ENCODE results near the gene IFT52.
"Not testable (repeated sequence)": the region's sequence is repeated elsewhere in the genome, so short reads cannot be mapped to it uniquely, and the experiment has no call there.

The IFT52 gene

DNA sequence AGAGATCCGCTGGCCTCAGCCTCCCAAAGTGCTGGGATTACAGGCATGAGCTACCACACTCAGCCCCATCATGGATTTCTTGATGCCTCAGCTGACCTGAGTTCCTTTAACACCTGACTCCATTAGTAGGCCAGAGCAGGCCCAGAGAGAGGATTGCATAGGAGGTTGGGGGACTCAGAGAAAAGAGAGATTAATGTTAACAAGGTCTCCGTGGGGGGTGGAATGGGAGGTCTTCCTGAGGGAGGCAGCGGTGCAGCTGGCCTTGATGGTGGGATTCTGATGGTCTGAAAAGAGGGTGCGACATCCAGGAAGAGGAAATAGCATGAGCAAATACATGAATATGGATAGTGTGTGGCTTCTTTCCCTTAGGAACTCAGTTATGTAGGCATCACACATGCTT is 22.0 kb upstream of the IFT52 start:
- DNase-seq, result no peak

DNA sequence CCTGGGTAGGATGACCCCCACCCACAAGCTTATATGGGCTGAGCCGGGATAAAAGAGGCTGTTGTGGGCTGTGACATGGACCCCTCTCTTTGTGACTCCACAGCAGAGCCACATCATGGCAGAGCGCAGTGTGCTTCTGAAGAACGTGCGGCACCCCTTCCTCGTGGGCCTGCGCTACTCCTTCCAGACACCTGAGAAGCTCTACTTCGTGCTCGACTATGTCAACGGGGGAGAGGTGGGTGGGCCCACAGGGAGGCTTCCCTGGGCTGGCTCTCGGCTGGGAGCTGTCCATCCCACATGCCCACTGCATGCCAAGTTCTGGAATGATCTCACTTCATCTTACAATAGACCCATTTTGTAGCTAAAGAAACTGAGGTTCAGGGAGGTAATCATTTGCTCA is 21.5 kb upstream of the IFT52 start:
- no peak for DNase-seq

DNA sequence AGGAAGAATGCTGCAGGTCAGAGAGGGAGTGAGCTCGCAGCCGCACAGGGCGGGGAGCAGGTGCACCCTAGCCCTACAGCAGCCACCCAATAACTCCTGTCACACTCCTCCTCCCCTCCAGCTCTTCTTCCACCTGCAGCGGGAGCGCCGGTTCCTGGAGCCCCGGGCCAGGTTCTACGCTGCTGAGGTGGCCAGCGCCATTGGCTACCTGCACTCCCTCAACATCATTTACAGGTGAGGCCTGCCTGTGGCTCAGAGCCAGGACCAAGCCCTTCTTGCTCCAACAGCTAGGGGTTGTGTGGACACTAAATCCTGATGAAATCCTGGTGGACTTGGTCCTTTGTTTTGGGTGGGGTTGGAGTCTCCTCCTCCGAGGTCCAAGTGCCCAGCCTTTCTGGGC is 20.2 kb upstream of the IFT52 start:
- no peak for DNase-seq

DNA sequence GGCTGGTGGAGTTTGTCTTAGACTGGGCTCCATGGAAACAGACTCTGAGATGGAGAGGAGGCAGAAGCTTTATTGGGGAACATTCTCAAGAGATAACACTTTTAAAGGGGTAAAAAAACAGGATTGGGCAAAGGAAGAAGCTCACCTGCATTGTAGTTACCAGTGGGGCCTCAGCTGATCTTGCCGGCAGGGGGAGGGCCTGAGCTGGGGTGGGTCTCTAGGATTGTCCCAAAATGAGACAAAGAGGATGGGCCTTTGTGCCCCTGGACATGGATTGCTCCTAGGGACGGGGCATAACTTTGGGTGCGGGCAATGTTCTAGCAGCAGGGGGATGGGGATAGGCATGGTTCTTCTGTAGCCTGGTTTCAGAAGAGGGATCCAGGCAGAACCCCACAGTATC is 19.4 kb upstream of the IFT52 start:
- DNase-seq, result no peak

DNA sequence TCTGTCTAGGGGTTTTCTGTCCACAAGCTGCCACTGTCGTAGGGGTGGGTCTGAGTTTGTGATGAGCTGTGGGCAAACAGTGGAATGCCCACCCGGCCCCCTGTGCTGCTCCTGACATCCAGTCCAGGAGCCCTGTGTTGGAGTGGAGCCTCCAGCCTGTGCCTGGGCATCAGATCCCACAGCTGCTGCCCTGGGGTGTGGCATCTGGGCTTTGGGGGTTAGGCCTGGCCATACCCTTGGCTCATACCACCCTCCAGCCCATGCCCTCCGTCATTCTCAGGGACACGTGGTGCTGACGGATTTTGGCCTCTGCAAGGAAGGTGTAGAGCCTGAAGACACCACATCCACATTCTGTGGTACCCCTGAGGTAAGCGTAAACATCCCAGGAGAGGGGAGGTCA is 19.0 kb upstream of the IFT52 start:
- DNase-seq, result no peak

DNA sequence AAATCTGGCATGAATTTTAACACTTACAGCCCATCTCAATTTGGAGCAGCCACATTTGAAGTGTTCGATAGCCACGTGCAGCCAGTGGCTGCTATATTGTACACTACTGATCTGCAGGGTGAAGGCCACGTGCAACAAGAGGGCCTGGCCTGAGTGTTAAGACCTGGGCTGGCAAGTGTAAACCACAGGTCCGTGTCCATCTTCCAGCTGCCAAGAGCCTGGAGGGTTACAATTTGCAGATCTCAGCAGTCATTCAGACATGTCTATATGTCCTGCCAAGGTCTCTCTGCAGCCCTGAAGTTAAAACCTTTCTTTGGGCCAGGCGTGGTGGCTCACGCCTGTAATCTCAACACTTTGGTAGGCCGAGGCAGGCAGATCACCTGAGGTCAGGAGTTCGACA is 17.8 kb upstream of the IFT52 start:
- no peak for DNase-seq

DNA sequence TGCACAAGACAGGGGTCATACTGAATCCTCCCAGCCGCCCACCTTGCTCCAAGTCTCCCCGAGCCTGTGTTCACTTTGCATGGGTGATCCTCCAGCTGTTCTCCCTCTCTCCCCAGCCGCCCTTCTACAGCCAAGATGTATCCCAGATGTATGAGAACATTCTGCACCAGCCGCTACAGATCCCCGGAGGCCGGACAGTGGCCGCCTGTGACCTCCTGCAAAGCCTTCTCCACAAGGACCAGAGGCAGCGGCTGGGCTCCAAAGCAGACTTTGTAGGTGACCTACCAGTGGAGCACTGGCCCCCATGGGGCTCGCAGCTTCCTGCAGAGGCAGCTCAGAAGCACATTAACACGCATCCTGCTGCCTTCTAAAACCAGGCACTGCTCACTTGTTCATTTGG is 14.6 kb upstream of the IFT52 start:
- no peak for DNase-seq

DNA sequence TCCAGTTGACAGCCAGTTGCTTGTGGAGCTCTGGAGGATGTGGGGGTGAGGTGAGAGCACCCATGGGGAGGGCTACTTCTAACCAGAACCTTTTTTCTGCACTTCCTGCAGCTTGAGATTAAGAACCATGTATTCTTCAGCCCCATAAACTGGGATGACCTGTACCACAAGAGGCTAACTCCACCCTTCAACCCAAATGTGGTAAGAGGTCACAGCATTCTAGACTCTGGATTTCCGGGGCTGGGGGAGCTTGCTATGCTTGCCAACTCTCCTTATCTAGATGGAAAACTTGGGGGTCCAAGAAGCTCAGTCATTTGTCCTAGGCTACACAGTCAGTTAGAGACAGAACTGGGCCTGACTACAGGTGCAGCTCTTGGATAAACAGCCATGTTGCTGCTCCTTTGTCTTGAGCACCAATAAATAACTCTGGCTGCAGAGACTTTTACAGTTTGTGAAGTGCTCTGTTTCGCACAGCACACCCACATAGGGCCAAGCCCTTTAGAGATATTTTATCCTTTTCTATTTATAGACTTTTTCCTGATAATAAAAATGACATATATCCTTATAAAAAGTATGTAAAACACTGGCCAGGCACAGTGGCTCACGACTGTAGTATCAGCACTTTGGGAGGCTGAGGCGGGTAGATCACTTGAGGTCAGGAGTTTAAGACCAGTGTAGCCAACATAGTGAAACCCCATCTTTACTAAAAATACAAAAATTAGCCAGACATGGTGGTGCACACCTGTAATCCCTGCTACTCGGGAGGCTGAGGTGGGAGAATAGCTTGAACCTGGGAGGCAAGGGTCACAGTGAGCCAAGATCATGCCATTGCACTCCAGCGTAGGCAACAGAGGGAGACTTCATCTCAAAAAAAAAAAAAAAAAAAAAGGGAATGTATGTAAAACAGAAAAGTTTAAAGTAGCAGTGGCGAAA is 10.6 kb upstream of the IFT52 start:
- no peak for DNase-seq

DNA sequence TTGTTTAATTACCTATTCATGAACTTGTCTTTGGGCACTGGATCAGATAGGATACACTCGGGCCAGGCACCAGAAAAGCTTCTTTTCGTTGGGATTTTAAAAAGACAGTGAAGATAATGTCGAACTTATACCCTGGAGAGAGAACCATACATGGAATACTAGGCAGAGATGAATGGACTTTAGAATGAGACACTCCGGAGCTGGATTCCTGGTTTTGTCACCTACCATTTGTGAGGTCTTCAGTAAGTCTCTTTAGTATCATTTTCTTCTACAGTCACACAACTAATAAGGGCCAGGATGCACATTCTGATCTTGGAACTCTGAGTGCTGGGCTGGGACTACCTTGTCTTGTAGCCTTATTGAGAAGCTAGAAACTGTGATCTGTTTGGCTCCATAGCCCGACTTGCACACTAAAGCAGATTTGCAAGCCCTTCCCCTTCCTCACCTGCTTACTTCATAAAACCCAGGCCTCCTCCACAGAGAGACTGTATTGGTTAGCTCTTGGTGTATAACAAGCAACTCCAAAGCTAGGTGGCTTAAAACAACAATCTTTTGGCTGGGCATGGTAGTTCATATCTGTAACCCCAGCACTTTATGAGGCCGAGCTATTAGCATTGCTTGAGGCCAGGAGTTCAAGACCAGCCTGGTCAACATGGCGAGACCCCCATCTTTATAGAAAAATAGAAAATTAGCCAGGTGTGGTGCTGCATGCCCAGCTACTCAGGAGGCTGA is 7.4 kb upstream of the IFT52 start:
- no peak for DNase-seq

DNA sequence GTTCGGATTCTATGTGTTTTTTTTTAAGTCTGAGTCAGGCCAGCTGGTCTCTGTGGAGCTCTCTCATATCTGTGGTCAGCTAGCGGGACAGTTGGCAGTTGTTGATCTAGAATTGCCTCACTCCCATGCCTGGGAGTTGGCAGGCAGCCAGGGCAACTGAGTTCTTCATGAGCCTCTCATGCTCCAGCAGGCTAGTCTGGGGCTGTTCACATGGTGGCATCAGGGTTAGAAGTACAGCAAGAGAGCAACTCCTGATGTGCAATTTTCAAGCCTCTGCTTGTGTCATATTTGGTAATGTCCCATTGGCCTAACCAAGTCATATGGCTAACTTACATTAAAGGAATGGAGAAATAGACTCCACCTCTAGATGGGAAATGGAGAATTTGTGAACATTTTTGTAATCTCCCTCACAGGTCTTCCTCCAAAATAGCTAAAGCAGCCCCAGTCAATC is 6.7 kb upstream of the IFT52 start:
- no peak for DNase-seq

DNA sequence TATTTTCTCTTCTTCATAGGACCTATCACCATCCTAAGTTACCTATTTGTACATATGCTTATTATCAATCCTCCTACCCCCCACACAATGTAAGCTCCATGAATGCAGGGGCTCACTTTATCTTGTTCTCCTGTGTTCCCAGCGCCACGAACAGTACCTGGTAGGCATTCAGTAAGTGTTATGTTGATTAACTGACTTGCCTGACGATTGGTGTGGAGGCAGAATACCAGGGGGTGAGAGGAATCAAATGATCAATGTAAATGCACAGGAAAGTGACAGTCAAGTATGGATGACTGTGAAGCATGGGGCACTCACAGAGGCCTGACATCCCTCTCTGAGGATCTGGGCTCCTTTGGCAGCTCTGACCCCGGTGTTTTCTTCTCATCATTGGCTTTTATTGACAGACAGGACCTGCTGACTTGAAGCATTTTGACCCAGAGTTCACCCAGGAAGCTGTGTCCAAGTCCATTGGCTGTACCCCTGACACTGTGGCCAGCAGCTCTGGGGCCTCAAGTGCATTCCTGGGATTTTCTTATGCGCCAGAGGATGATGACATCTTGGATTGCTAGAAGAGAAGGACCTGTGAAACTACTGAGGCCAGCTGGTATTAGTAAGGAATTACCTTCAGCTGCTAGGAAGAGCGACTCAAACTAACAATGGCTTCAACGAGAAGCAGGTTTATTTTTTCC is 6.1 kb upstream of the IFT52 start:
- DNase-seq, result no peak

DNA sequence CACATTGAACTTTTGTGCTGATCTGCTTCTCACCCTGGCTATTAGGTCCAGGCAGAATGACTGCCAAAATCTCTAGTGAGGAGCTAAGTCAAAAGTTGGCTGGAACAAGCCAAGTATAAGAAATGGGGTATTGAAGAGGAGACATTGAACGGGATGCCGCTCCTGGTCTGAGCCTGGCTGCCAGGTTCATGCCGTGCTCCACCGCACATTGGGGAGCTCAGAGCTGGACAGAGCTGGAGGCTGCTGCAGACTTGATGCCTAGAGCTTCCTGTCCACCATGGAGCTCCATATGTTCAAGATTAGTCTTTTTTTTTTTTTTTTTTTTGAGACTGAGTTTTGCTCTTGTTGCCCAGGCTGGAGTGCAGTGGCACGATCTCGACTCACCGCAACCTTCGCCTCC is 4.1 kb upstream of the IFT52 start:
- DNase-seq, result no peak

DNA sequence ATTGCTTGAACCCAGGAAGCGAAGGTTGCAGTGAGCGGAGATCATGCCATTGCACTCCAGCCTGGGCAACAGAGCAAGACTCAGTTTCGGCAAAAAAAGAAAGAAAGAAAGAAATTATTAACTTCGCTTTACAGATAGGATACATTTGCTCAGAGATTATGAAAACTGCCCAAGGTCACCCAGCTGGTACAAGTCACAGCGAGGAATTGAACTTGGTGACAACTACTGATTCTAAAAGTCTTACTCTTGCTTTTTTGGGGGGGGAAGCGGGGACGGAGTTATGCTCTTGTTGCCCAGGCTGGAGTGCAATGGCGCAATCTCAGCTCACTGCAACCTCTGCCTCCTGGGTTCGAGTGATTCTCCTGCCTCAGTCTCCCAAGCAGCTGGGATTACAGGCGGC is 2.2 kb upstream of the IFT52 start:
- not testable (repeated sequence) for DNase-seq

DNA sequence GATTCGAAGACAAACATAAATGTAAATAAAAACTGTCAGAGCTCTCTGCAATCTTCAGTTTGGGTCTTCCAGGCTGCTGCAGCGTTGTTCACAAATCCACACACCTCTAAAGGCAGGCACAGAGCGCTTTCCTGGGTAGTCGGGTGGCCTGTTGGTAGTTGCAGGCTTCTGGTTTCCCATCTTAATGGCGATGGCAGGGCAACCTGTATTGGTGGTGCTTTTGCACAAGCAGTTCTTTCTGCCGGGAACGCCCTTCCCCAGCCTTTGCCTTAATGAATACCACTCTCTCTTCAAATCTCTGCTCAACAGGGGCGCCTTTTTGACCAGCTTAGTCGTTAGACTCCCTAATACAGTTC is 723 bp upstream of the IFT52 start:
- DNase-seq, result no peak

DNA sequence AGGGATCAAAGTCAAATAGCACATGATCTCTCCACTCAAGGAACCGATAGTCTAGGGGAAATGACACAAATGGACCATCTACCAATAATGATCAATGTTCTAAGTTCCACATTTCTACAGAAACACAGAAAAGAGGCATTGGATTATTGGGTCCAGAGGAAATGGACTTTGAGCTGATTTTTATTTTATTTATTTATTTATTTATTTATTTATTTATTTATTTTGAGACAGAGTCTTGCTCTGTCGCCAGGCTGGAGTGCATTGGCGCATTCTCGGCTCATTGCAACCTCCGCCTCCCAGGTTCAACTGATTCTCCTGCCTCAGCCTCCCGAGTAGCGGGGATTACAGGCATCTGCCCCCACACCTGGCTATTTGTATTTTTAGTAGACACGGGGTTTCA is 11.2 kb downstream of the IFT52 start:
- not testable (repeated sequence) for DNase-seq

DNA sequence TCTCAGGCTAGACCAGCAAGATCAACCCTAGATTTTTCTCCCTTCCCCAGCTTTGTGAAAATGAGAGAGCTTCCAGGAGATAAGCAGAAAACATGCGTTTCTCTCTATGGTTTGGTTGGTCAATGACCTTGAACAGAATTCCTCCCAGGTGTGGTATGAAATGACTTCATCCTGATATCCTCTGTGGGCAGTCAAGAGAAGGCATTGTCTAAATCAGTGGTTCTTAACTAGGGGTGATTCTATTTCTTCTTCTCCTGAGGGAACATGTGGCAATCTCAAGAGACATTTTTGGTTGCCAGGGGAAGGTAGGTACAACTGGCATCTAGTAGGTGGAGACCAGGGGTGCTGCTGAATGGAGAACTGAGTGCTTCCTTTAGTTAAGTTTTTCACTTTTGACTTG is 12.4 kb downstream of the IFT52 start:
- no peak for DNase-seq

DNA sequence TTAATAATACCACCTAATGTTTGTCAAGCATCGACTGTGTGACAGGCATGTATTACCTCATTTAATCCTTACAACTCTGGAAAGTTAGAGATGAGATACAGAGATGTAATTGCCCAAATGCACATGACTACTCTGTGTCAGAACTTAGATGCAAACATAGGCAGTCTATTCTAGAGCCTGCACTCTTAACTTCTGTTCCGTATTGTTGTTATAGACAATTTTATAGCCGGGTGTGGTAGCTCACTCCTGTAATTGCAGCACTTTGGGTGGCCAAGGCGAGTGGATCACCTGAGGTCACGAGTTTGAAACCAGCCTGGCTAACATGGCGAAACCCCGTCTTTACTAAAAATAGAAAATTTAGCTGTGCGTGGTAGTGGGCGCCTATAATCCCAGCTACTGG is 15.0 kb downstream of the IFT52 start:
- no peak for DNase-seq

DNA sequence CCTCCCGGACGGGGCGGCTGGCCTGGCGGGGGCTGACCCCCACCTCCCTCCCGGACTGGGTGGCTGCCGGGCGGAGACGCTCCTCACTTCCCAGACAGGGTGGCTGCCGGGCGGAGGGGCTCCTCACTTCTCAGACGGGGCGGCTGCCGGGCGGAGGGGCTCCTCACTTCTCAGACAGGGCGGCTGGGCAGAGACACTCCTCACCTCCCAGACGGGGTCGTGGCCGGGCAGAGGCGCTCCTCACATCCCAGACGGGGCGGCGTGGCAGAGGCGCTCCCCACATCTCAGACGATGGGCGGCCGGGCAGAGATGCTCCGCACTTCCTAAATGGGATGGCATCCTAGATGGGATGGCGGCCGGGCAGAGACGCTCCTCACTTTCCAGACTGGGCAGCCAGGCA is 16.5 kb downstream of the IFT52 start:
- DNase-seq, result not testable (repeated sequence)

DNA sequence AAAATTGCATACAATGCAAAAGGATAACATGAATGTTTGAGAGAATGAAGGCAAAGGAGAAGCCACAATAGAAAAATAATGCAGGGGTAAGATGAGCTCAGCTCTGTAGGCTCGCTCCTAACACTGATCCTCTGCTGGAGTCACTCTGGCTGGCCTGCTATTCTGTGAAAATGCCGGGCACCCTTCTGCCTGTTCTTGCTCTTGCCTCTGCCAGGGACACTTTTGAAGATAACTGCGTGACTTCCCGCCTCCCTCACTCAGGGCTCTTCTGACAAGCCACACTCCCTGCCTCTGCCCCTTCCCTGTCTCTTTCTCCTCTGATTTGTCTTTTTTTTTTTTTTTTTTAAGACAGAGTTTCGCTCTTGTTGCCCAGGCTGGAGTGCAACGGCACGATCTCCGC is 40.9 kb downstream of the IFT52 start:
- no peak for DNase-seq

DNA sequence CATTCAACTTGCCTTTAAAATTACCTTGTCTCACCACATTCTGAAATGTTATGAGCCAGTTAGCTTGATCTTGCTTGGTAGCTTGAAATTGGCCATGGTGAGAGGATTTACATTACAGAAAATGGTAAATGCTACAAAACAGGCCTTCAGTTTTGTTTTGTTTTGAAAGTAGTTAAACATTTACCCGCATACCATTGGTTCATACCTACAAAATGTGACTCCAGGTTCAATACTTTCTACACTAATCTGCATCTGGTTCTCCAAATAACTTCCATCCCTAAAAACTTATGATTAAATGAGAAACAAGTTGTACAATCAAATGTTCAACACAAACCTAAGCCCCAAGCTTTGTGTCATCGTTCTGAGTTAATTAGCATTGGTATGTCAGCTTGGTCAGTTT is 45.7 kb downstream of the IFT52 start:
- DNase-seq, result no peak

DNA sequence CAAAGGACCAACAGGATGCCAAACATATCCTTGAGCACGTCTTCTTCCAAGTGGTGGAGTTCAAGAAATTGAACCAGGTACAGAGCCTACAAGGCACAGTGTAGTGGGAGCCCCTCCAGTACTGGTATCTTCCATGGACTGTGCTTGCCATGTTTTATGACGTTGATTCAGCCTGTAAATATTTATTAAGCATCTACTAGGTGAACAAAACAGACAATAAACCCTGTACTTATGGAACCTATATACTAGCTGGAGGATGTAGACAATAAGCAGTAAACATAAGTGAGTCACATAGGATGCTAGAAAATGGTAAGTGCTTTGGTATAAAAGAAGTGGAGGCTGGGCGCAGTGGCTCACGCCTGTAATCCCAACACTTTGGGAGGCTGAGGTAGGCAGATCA is 51.8 kb downstream of the IFT52 start:
- DNase-seq, result no peak

DNA sequence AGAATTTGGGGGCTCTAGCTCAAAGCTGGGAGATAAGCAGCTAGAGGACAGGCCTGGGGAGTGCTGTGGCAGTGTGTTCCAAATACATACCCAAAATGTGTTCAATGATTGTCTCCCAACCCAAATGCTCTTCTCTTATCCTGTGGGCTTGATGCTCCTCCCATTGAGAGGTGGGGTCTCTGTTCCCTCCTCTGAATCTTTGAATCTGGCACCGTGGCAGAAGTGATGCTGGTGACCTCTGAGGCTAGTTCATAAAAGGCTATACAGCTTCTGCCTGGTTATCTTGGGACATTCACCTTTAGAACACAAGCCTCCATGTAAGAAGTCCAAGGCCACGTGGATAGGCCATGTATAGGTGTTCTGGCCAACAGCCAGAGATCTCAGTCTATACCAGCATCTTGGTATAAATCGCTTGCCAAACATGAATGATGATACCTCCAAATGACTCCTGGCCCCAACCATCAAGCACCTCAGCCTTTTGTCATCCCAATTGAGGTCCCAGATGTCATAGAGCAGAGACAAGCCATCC is 60.3 kb downstream of the IFT52 start:
- DNase-seq, result no peak

DNA sequence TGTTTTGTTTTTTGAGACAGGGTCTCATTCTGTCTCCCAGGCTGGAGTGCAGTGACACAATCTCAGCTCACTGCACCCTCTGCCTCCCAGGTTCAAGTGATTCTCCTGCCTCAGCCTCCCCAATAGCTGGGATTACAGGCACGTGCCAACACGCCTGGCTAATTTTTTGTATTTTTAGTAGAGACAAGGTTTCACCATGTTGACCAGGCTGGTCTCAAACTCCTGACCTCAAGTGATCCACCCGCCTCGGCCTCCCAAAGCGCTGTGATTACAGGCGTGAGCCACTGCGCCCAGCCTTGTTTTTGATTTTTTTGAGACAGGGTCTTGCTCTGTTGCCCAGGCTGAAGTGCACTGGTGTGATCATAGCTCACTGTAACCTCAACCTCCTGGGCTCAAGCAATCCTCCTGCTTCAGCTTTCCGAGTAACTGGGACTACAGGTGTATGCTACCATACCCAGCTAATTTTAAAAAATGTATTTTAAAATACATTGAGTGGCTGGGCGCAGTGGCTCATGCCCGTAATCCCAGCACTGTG is 61.0 kb downstream of the IFT52 start:
- not testable (repeated sequence) for DNase-seq

All from cortex of kidney (tissue), 1 donor.